ENCODE measurements around the gene RANBP3.
"Not testable (repeated sequence)": the region's sequence is repeated elsewhere in the genome, so short reads cannot be mapped to it uniquely, and the experiment has no call there.

Gene RANBP3

GRCh38 chr19:5963855-5964254, 14.1 kb downstream of the RANBP3 start:
- no peak for DNase-seq

GRCh38 chr19:5963259-5963658, 14.7 kb downstream of the RANBP3 start:
- not testable (repeated sequence) for DNase-seq

DNA sequence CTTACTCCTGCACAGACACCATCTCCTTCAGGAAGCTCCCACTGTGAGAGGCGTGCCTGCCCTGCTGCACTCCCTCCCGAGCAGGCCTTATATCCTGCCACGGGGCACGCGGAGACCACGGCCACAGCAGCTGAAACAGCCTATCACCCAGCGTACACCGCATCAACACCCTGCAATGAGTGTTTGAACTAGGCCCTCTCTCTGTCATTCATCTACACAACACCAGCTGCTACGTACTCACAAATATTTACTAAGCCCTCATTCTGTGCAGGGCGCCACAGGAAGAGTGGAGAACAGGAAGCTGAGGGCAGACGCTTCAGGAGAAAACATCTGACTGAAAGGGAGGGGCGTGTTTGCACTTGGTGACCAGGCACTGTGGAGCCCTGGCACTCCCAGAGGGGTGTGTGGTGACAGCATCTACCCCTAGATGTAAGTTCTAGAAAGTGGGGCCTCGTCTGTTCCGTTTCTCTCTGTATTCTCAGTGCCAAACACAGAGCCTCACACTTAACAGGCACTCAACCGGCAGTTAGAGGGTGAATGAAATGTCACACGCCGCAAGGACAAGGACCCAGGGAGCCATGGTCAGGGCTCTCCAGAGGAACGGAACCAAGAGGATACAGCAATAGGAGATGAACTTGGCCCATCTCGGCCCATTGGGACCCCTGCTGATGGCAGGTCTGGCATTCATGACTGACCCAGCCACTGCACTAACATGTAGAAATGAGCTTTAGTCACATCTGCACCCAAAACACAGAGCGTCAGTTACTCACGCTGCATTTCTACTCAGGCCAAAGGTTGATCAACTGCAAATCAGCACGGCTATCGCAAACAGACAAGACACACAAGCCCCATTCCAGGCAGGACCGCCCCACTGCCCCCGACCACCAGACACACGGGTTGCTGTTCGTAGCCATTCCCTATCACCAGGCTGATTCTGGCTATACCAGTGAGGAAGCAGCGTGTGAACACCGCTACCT, 15.7 kb downstream of the RANBP3 start:
- peak; percentile 84 for DNase-seq

GRCh38 chr19:5961641-5961968, 16.3 kb downstream of the RANBP3 start:
- not testable (repeated sequence) for DNase-seq

DNA sequence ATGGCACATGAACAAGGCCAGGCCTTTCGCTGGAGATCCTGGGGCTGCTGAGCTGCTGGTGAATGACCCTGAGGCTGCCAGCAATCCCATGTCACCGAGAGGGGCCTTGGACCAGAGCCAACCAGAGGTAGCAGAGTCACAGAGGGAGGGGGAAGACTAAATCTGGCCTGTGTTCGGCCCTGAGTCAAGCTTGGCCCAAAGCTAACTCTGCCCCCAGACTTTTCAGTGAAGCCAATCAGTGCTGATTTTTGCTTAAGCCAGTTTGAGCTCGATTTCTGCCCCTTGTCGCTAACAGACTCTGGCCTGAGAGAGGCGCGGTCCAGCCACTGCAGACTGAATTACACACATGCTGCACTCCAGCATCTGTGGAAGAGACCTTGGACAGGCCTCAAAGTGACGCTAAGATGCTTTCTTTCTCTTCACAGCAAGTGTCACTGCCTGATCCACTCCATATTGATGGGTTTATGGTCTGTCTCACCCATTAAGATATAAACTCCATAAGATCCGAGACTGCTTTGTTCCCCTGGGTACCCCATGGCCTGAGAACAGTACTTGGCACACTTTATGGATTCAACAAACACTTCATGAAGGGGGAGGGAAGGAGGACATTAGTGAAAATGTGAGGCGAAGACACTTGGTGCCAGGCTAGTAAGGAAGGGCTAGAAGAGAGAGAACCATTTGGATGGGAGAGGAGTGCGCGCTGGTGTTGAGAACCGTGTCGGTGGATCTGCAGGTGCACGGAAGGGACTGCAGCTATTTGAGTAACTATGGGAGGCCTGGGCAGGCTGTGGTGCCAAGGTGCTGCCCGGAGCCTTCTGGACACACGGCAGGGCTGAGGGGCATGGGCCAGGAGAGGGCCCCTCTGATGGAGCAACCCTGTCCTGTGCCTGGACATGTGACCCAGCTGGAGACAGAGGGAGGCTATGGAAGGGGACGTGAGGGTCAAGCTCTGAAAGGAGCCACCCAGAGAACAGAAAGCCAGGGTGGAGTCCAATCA, 17.6 kb downstream of the RANBP3 start:
- no peak for DNase-seq

DNA sequence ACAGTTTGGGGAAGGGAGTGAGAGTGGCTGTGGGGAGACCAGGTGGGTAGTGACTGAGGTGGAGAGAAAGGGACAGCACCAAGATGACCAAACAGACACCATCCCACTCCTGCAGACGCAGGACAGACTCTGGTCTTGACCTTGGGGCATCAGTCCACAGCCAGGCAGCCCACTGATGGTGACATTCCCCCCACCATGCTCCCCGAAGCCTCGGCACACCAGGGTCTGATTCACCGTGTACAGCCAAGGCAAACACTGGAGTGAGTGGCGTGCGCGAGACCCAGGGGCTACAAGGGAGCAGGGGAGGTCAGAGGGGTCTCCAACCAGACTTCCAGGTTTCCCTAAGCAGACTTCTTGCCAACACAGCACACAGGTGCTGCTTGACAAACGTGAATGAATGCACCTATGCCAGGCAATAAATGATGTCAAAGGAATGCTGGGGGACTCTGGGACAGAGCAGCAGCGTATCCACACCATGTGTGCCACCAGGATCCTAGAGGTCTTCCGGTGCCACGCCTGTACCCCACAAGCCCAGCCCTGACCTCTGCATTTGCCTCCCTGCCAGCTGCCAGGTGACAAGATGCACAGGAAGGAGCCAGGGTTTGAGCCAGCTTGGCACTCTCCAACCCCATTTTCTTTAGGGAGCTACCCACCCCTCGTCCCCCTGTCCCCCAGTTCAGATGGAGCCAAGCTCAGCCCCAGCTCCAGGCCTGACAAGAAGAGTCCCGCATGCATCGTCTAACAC, 18.5 kb downstream of the RANBP3 start:
- no peak for DNase-seq

GRCh38 chr19:5958851-5959122, 19.2 kb downstream of the RANBP3 start:
- no peak for DNase-seq

- no peak for DNase-seq
These were observed 19.7 kb downstream of the RANBP3 start for GRCh38 chr19:5958074-5958850.

DNA sequence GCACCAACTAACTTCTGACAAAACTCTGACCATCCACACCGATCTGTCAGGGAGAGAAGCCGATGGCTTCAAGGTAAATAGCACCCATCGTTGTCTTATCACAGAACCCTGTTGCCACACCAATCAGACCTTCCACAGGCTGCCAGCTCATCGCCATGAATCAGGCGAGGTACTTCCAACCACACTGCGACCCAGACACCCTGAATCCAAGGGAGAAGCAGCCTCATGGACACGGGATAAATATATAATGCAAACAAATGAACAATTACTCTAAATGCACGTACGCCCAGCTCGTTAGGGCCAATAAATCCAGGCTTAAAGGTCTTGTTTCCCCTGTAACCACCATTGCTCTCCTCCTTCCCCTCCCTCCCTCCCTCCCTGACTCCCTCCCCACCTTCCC, 20.8 kb downstream of the RANBP3 start:
- DNase-seq, result no peak

DNA sequence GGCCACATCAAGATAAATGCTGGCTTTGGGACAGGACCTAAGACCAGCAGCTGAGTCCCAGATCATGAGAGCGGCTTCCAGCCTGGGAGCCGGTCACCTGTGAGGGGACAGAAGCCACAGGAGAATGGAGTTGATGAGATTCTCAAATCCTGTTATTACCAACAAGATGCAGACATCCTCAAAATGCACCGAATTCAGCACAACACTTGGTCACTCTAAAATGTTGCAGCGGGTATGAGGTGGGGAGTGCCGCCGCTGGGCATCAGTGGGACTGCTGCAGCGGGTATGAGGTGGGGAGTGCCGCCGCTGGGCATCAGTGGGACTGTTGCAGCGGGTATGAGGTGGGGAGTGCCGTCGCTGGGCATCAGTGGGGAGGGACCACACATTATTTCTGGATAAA, 21.2 kb downstream of the RANBP3 start:
- no peak for DNase-seq

DNA sequence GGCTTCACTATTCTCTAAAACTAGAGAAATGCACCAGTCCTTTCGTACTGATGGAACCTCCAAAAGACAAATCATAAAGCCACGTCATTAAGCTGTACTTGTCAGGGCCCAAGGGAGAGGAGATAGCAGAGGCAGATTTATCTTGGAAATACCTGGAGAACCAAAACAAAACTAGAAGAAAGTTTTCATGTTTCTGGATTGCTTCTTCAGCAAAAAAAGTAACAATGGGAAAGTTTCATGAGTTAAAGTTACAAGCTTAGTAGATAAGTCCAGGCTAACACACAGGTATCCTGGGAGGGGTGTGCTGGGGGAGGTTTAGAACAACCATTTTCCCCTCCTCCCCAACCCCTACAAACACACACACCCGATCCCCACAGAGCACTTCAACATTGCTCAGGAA, 21.6 kb downstream of the RANBP3 start:
- DNase-seq, result no peak

- DNase-seq, result no peak
These were observed 22.4 kb downstream of the RANBP3 start for GRCh38 chr19:5955636-5955935.

DNA sequence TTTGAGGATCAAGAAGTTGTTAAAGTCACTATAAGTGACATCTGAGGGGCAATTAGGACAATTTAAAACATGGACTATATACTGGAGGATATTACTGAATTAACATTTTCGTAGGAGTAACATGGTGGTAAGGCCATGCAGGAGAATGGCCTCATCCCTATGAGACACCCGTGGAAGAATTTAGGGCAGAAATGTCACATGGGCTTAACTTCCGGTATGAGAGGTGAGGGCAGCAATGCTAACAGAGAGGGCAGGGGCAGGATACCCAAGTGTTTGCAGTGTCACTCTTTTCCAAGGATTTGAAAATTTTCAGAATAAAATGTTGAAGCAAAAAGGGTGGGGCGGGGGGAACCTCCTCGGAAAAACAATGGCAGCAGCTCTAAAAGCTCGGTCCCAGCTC, 23.6 kb downstream of the RANBP3 start:
- DNase-seq, result no peak

DNA sequence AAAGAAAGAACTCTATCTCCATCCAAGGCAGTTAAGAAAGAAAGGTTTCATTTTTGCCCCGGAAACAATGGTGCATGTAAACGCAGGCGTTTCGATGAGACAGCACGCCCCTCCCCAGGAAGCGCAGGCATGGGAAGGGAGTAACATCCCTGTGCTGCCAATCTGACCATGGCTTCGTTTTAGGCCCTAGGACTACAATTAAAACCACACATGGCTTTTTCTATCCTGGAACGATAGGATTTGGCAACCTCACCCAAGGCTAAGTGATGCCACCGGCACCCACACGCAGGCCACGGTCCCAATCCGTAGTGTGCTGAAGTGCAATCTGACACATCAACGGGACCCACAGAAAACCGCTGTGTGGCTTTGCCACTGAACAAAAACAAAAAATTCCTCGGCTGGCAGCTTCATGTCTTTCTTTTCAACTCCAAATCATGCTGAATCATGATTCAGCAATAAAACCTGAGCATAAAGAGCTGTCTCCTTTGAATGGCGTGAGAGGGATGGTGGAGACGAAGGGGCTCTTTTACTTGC, 24.2 kb downstream of the RANBP3 start:
- peak; percentile 22 for DNase-seq

DNA sequence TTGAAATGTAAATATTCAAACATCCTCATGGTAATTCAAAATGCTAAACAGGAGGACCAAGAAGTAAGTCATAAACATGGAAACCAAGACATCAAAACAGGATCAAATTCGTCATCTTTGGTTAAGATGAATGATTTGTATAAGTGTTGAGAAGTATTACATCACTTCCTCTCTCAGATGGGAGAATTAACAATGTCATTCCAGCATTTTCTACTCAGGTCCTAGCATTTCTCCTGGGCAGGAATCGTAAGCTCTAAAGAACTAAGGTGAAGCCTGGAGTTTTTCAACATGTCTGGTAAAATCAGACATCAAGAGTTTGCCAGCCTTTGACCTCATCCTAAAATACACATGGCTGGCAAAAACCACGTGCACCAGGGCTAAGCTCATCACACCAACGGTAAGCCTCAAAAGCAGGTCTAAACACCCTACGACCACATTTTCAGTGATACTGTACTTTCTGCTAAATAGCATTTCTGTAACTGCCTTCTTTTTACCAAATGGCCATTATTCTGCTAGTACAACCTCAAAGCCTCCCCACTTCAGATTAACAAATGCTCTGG, 24.8 kb downstream of the RANBP3 start:
- no peak for DNase-seq

DNA sequence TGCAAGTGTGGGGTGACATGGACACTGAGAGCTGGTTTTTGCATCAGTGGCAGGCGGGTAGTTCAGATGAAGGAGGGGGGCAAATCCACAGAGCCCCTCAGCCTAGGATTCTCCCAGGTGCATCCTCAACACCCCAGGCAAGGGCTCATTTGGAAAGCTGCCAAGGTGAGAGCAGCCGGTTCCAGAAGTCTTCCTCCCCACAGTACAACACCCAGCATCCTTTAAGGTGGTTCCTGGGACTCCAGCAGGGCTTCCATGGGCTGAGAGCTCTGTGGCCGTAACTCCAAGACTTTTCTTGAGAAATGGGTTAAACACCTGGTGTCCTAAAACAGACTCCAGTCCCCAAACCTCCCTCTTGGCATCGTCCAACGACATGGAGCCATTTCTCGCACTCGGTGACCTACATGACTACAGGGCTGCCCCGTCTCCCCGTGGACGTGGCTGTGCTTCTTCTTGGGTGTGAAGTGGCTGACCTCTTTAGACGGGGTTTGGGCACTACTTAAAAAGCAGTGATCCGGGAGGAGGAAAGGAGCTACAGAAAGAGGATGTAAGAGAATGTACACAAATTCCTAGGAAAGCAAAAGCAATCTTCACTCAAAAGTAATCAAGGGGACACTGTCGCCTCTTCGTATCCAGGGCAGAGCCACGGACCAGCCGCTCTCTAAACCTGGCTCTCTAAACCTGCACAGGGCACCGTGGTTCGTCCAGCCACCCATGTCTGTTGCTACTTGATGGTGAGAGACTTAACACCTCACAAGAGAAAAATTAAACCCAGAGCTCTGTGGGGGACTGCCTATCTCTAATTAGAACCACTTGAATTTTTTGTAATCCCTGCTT, 25.5 kb downstream of the RANBP3 start:
- DNase-seq, result no peak

- DNase-seq, result peak; percentile 24
These were observed 26.5 kb downstream of the RANBP3 start for GRCh38 chr19:5951338-5951861.

DNA sequence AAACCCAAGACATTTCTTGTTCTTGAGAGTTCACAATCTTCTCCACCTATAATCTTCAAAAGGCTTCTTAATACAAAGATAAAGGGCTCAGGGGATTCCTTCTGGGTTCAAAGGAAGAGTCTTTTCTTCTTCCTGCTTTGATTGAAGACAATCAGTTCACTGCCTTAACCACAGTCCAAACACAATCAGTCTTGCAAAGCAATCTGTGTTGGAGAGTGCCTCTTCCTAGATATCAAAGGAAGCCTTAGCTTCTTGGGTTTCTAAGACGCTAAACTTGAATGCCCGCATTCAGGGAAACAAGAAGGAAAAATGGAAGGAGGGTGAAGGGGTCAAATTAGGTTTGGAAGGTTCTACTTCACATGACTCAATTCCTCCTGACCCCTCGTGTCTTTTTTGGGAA, 27.2 kb downstream of the RANBP3 start:
- no peak for DNase-seq

DNA sequence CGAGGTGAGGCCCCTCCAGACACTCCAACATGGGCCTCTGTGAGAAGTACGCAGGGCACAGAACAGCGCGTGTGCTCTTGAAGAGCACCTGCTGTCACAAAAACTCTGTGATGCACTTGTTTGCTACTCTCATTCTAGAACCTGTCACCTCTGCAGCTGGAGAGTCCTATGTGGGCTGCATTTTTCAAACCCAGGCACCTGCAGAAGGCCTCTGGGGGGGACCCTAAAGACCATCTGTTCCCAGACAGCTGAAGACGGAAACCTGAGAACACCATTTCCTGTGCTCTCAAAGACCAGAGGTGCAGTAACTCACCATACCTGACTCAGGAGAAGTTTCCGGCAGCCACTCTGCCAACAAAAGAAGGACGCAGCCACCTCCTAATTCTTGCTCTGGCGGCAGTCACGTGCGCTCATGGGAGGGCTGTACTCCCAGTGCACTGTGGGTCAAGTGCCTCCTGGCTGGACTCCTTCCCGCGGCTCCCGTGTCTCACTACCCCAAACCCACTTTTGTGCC, 28.1 kb downstream of the RANBP3 start:
- DNase-seq, result peak; percentile 25

DNA sequence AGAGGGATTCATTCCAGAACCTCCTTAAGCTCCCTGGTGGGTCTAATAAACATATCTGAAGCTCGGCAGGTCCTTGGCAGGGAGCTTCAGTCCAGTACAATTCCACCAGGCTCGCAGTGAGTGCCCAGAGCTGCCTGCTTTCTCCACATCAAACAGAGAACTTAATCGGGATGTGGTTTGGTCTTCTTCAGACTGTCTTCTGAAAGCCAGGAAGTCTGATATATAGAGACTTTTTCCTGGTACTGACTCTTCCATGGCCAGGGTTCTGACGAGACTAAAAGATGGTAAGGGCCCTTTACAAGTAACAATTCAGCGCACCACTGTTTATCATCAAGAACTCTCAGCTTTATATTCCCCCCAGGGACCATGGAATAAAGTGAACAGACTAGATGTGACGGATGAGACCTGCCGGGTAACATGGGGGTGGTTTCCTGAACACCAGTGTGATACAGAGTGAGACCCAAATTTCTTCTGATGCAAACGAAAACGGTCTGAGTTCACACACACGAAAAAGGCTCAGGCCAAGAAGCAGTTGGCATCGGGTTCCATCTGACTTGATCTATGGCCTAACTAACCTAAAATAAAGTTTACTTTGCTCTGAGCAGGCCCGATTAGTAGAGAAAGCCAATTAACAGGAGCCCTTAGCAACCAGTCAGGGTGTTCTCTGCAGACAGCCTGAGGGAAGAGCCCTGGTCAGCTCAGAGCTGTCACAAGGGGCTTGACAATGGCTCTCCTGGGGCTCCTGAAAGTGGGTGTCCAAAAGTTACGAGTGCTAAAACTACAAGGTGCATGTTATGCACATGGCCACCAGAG, 29.0 kb downstream of the RANBP3 start:
- no peak for DNase-seq

All from CD4-positive, alpha-beta T cell treated with Interleukin-15 for 1 hour (primary cell).